Measurements from ENCODE around the gene CYGB. TPM values are rescaled to one million over a fixed set of nuclear protein-coding genes. Genes with fewer than 3 reads are reported as not detected.
A peak's percentile ranks its signal among the peaks of the same experiment; 100 is the strongest.

Gene CYGB
- total and polyA plus RNA-seq, 10 of the 15 experiments (the other 5 are each of a cell fraction or from before 2014, with no cell fraction given) = 0.34 TPM; not detected in 9

Small RNA genes within 50 kb of the gene (small RNA-seq; reads per million reads assigned to genes)
- gene SNORD1A = not detected
- gene SNORD1B = 209 reads per million, percentile 99 among the genes with 10 or more reads in this experiment

Other genes starting within 250 kb of the CYGB start
Only the 7 nearest of the 14 such genes appear.
- 1.1 and 2.0 TPM in 2 replicates for gene SPHK1, start 153.1 kb downstream of the CYGB start, total RNA-seq (2014; rRNA removed)
- 0.23 and 0.31 TPM in 2 replicates for gene SPHK1, start 153.1 kb downstream of the CYGB start, total RNA-seq (2014; rRNA removed; fragmentation: Illumina TruSeq; extraction: Trizol)
- gene SPHK1, start 153.1 kb downstream of the CYGB start, total RNA-seq (2021) = 0.77 and 1.3 TPM in 2 replicates
- 0.30 and 0.31 TPM in 2 replicates for gene SPHK1, start 153.1 kb downstream of the CYGB start, polyA plus RNA-seq (2011; rRNA removed)
- gene SPHK1, start 153.1 kb downstream of the CYGB start, polyA plus RNA-seq (2014; fragmentation: Illumina TruSeq; extraction: Trizol) = 0.09 TPM in 1 of 2 replicates, not detected in the other
- gene SPHK1, start 153.1 kb downstream of the CYGB start, polyA plus RNA-seq (2014; fragmentation: Nextera tagmentation; extraction: Ambion mirVana) = not detected
- gene SPHK1, start 153.1 kb downstream of the CYGB start, polyA plus RNA-seq (2014; rRNA removed) = 0.80 and 0.94 TPM in 2 replicates
- gene SPHK1, start 153.1 kb downstream of the CYGB start, polyA plus RNA-seq (2016; fragmentation: Nextera tagmentation; extraction: Ambion mirVana) = under 1 TPM; 0.29 to 0.40 TPM
- gene UBE2O, start 84.6 kb downstream of the CYGB start, total RNA-seq (2014; rRNA removed) = 13.4 and 17.8 TPM in 2 replicates
- gene UBE2O, start 84.6 kb downstream of the CYGB start, total RNA-seq (2014; rRNA removed; fragmentation: Illumina TruSeq; extraction: Trizol) = 10.3 and 12.4 TPM in 2 replicates
- gene UBE2O, start 84.6 kb downstream of the CYGB start, total RNA-seq (2021) = 35.2 and 39.0 TPM in 2 replicates
- gene UBE2O, start 84.6 kb downstream of the CYGB start, polyA plus RNA-seq (2011; rRNA removed) = 5.7 and 11.1 TPM in 2 replicates
- gene UBE2O, start 84.6 kb downstream of the CYGB start, polyA plus RNA-seq (2014; fragmentation: Illumina TruSeq; extraction: Trizol) = 10.1 and 18.1 TPM in 2 replicates
- 1 to 10 TPM; 2.1 to 3.0 TPM for gene UBE2O, start 84.6 kb downstream of the CYGB start, polyA plus RNA-seq (2014; fragmentation: Nextera tagmentation; extraction: Ambion mirVana)
- gene UBE2O, start 84.6 kb downstream of the CYGB start, polyA plus RNA-seq (2014; rRNA removed) = 14.5 and 21.7 TPM in 2 replicates
- 10 to 100 TPM; 13.7 to 15.5 TPM for gene UBE2O, start 84.6 kb downstream of the CYGB start, polyA plus RNA-seq (2016; fragmentation: Nextera tagmentation; extraction: Ambion mirVana)
- gene AANAT, start 70.1 kb downstream of the CYGB start, total RNA-seq (2014; rRNA removed) = not detected in 2 replicates
- gene AANAT, start 70.1 kb downstream of the CYGB start, total RNA-seq (2014; rRNA removed; fragmentation: Illumina TruSeq; extraction: Trizol) = not detected in 2 replicates
- gene AANAT, start 70.1 kb downstream of the CYGB start, total RNA-seq (2021) = 0.23 TPM in 1 of 2 replicates, not detected in the other
- gene AANAT, start 70.1 kb downstream of the CYGB start, polyA plus RNA-seq (2011; rRNA removed) = not detected in 2 replicates
- gene AANAT, start 70.1 kb downstream of the CYGB start, polyA plus RNA-seq (2014; fragmentation: Illumina TruSeq; extraction: Trizol) = not detected in 2 replicates
- gene AANAT, start 70.1 kb downstream of the CYGB start, polyA plus RNA-seq (2014; fragmentation: Nextera tagmentation; extraction: Ambion mirVana) = not detected
- gene AANAT, start 70.1 kb downstream of the CYGB start, polyA plus RNA-seq (2014; rRNA removed) = not detected in 2 replicates
- not detected for gene AANAT, start 70.1 kb downstream of the CYGB start, polyA plus RNA-seq (2016; fragmentation: Nextera tagmentation; extraction: Ambion mirVana)
- 22.5 and 31.1 TPM in 2 replicates for gene RHBDF2, start 36.3 kb downstream of the CYGB start, total RNA-seq (2014; rRNA removed)
- gene RHBDF2, start 36.3 kb downstream of the CYGB start, total RNA-seq (2014; rRNA removed; fragmentation: Illumina TruSeq; extraction: Trizol) = 10.9 and 12.2 TPM in 2 replicates
- gene RHBDF2, start 36.3 kb downstream of the CYGB start, total RNA-seq (2021) = 30.5 and 43.0 TPM in 2 replicates
- 2.0 and 6.5 TPM in 2 replicates for gene RHBDF2, start 36.3 kb downstream of the CYGB start, polyA plus RNA-seq (2011; rRNA removed)
- gene RHBDF2, start 36.3 kb downstream of the CYGB start, polyA plus RNA-seq (2014; fragmentation: Illumina TruSeq; extraction: Trizol) = 3.7 and 12.9 TPM in 2 replicates
- 1 to 10 TPM in 1 of 2 experiments, under 1 TPM in 1; 0.97 to 1.1 TPM for gene RHBDF2, start 36.3 kb downstream of the CYGB start, polyA plus RNA-seq (2014; fragmentation: Nextera tagmentation; extraction: Ambion mirVana)
- 38.3 and 42.4 TPM in 2 replicates for gene RHBDF2, start 36.3 kb downstream of the CYGB start, polyA plus RNA-seq (2014; rRNA removed)
- gene RHBDF2, start 36.3 kb downstream of the CYGB start, polyA plus RNA-seq (2016; fragmentation: Nextera tagmentation; extraction: Ambion mirVana) = 10 to 100 TPM; 24.5 to 26.4 TPM
- 0.44 TPM in 1 of 2 replicates, not detected in the other for gene PRCD, start 2.3 kb upstream of the CYGB start, total RNA-seq (2014; rRNA removed)
- gene PRCD, start 2.3 kb upstream of the CYGB start, total RNA-seq (2014; rRNA removed; fragmentation: Illumina TruSeq; extraction: Trizol) = 0.18 TPM in 1 of 2 replicates, not detected in the other
- 0.37 and 0.95 TPM in 2 replicates for gene PRCD, start 2.3 kb upstream of the CYGB start, total RNA-seq (2021)
- gene PRCD, start 2.3 kb upstream of the CYGB start, polyA plus RNA-seq (2011; rRNA removed) = 0.22 and 0.49 TPM in 2 replicates
- not detected in 2 replicates for gene PRCD, start 2.3 kb upstream of the CYGB start, polyA plus RNA-seq (2014; fragmentation: Illumina TruSeq; extraction: Trizol)
- under 1 TPM in 1 of 2 experiments, not detected in 1; 0.31 TPM for gene PRCD, start 2.3 kb upstream of the CYGB start, polyA plus RNA-seq (2014; fragmentation: Nextera tagmentation; extraction: Ambion mirVana)
- 0.51 TPM in 1 of 2 replicates, not detected in the other for gene PRCD, start 2.3 kb upstream of the CYGB start, polyA plus RNA-seq (2014; rRNA removed)
- gene PRCD, start 2.3 kb upstream of the CYGB start, polyA plus RNA-seq (2016; fragmentation: Nextera tagmentation; extraction: Ambion mirVana) = under 1 TPM; 0.37 to 0.55 TPM
- gene ST6GALNAC2, start 48.2 kb upstream of the CYGB start, total RNA-seq (2014; rRNA removed) = 0.23 TPM in 1 of 2 replicates, not detected in the other
- not detected in 2 replicates for gene ST6GALNAC2, start 48.2 kb upstream of the CYGB start, total RNA-seq (2014; rRNA removed; fragmentation: Illumina TruSeq; extraction: Trizol)
- gene ST6GALNAC2, start 48.2 kb upstream of the CYGB start, total RNA-seq (2021) = 0.13 and 0.41 TPM in 2 replicates
- gene ST6GALNAC2, start 48.2 kb upstream of the CYGB start, polyA plus RNA-seq (2011; rRNA removed) = 0.08 and 0.17 TPM in 2 replicates
- gene ST6GALNAC2, start 48.2 kb upstream of the CYGB start, polyA plus RNA-seq (2014; fragmentation: Illumina TruSeq; extraction: Trizol) = not detected in 2 replicates
- gene ST6GALNAC2, start 48.2 kb upstream of the CYGB start, polyA plus RNA-seq (2014; fragmentation: Nextera tagmentation; extraction: Ambion mirVana) = not detected
- 0.18 TPM in 1 of 2 replicates, not detected in the other for gene ST6GALNAC2, start 48.2 kb upstream of the CYGB start, polyA plus RNA-seq (2014; rRNA removed)
- gene ST6GALNAC2, start 48.2 kb upstream of the CYGB start, polyA plus RNA-seq (2016; fragmentation: Nextera tagmentation; extraction: Ambion mirVana) = under 1 TPM in 1 of 2 experiments, not detected in 1; 0.24 TPM
- not detected in 2 replicates for gene ST6GALNAC1, start 106.0 kb upstream of the CYGB start, total RNA-seq (2014; rRNA removed)
- gene ST6GALNAC1, start 106.0 kb upstream of the CYGB start, total RNA-seq (2014; rRNA removed; fragmentation: Illumina TruSeq; extraction: Trizol) = not detected in 2 replicates
- 0.08 and 0.29 TPM in 2 replicates for gene ST6GALNAC1, start 106.0 kb upstream of the CYGB start, total RNA-seq (2021)
- gene ST6GALNAC1, start 106.0 kb upstream of the CYGB start, polyA plus RNA-seq (2011; rRNA removed) = not detected in 2 replicates
- not detected in 2 replicates for gene ST6GALNAC1, start 106.0 kb upstream of the CYGB start, polyA plus RNA-seq (2014; fragmentation: Illumina TruSeq; extraction: Trizol)
- gene ST6GALNAC1, start 106.0 kb upstream of the CYGB start, polyA plus RNA-seq (2014; fragmentation: Nextera tagmentation; extraction: Ambion mirVana) = not detected
- gene ST6GALNAC1, start 106.0 kb upstream of the CYGB start, polyA plus RNA-seq (2014; rRNA removed) = not detected in 2 replicates
- gene ST6GALNAC1, start 106.0 kb upstream of the CYGB start, polyA plus RNA-seq (2016; fragmentation: Nextera tagmentation; extraction: Ambion mirVana) = not detected